Panc1 (cell line): ENCODE measurements around the gene SBF2.
A peak's percentile ranks its signal among the peaks of the same experiment; 100 is the strongest.

Experiments used
- CTCF ChIP-seq: fragments of 450-650 bp; IDR thresholded peaks from 2 replicates; pipeline ENCODE4 v1.5.1; 2017; ENCODE audit warnings: mild to moderate bottlenecking
- POLR2AphosphoS5 ChIP-seq: IDR thresholded peaks from 2 replicates; pipeline ENCODE4 v1.6.1; 2012; ENCODE audit warnings: mild to moderate bottlenecking, low read depth, low read length, moderate library complexity
- REST ChIP-seq, 2 experiments: IDR thresholded peaks; 2 replicates each; pipeline ENCODE4 v1.6.1; 2011 to 2012; ENCODE audit warnings: low read depth in 2 of 2, control low read depth in 1 of 2, low read length in 1 of 2, mild to moderate bottlenecking in 1 of 2, moderate library complexity in 1 of 2; ENCODE audit not compliant: insufficient read depth in 1 of 2
- TCF7L2 ChIP-seq: IDR thresholded peaks from 2 replicates; pipeline ENCODE4 v1.6.1; 2011; ENCODE audit warnings: mild to moderate bottlenecking, low read depth, low read length, inconsistent platforms

DNA sequence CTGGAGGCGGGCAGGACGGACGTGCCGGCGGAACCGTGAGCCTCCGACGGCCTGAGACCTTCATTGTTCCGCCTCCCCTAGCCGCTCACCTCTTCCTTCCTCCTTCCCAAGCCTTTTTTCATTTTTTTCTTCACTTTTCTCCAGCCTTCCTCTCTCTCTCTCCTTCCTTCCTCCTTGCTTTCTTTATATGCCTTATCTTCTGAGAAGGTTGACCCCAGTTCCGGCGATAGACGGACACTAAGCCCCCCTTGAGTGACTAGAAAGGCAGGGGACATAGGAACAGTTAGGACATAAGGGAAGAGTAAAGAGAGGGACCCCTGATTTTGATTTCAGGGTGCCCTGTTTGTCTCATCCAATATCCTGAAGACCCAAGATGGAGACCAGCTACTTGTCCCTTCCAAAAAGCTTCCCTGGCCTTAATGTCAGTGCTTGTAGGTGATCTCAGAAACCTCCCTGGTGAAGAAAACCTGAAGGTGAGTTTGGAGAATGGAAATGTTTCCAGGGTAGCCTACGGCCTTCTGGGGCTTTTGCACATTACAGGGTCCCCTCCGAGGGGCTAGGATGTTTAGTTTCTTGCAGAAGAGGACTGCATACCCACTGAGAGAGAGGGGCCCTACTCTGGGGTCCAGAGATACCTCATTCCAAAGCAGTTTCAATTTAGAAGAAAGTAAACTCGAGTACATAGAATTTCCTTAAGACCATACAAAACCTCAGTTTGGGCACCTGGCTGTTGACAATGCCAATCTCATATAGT is 14.4 kb upstream of the SBF2 start:
- no peak; the same call in 1 of the 2 replicates for TF ChIP-seq CTCF
- TF ChIP-seq REST (IDR thresholded peaks at IDR 0.05; ENCODE audit: insufficient read depth in 1 of 2, low read depth in 2 of 2, low read length in 1 of 2), result no peak; a peak in 1 of 4 replicates
- TF ChIP-seq POLR2AphosphoS5, result peak; percentile 0; the same call in 1 of the 2 replicates
- no peak for TF ChIP-seq TCF7L2
